Activated T-cell treated with anti-CD3 and anti-CD28 coated beads, Interleukin-2, amount 50 U/mL, for 72 hours (primary cell): Measurements from ENCODE around the gene ACO2. TPM values are rescaled to one million over a fixed set of nuclear protein-coding genes. Genes with fewer than 3 reads are reported as not detected.

Experiments used
- ATAC-seq, 2 donors: fragments of 150-1000 bp; cut with Tn5 transposase; replicated peaks in 1 of 2; 2 replicates each; pipeline ENCODE4 v1.10.0; 2021; ENCODE audit warnings: moderate library complexity in 2 of 2, mild to moderate bottlenecking in 1 of 2
- DNase-seq, 2 donors: peaks; one replicate each; pipeline ENCODE4 v3.0.0; 2021 to 2022; ENCODE audit warnings: mixed read lengths in 1 of 2
- H3K27ac Mint-ChIP-seq: one replicate; pipeline ENCODE4 v1.8.0; 2022; ENCODE audit warnings: mild to moderate bottlenecking, moderate library complexity, mixed read lengths
- H3K27me3 Mint-ChIP-seq: one replicate; pipeline ENCODE4 v1.8.0; 2022; ENCODE audit warnings: low read depth, mixed read lengths
- H3K36me3 Mint-ChIP-seq, 2 donors: one replicate each; pipeline ENCODE4 v1.8.0; 2022; ENCODE audit warnings: mixed read lengths in 2 of 2, mild to moderate bottlenecking in 1 of 2; ENCODE audit not compliant: insufficient read depth in 2 of 2
- H3K4me1 Mint-ChIP-seq: one replicate; pipeline ENCODE4 v1.8.0; 2022; ENCODE audit warnings: low read depth, mixed read lengths
- H3K4me3 Mint-ChIP-seq, 2 donors: one replicate each; pipeline ENCODE4 v1.8.0; 2022; ENCODE audit warnings: mild to moderate bottlenecking in 2 of 2, mixed read lengths in 2 of 2, moderate library complexity in 2 of 2
- H3K9me3 Mint-ChIP-seq, 2 donors: one replicate each; pipeline ENCODE4 v1.8.0; 2022; ENCODE audit warnings: mixed read lengths in 2 of 2
- total RNA-seq, 2 donors: library from RNA; stranded (reverse); gene quantifications; one replicate each; pipeline ENCODE4 v1.2.3, GENCODE V29; 2022

Gene ACO2
- total RNA-seq, 2 donors from 2014 or later, result 73.3 to 74.9 TPM

- H3K36me3 Mint-ChIP-seq, result peaks cover 2 to 7% of the 10 kb centered on the region in 2 donors
- H3K4me1 Mint-ChIP-seq, result peaks cover 13% of the 10 kb centered on the region
- ATAC-seq, result peak; percentile 41 to 75
- no peak overlapping the region for H3K4me3 Mint-ChIP-seq
- peak overlapping the region; percentile 63 for H3K27ac Mint-ChIP-seq
- H3K9me3 Mint-ChIP-seq, result no peaks in the 10 kb centered on the region
- no peaks in the 10 kb centered on the region for H3K27me3 Mint-ChIP-seq
- DNase-seq, result peak; percentile 52
Observed at GRCh38 chr22:41524809-41525449, 56.0 kb downstream of the ACO2 start.

- peaks cover 2 to 7% of the 10 kb centered on the region in 2 donors for H3K36me3 Mint-ChIP-seq
- no peak for DNase-seq
- no peak overlapping the region for H3K27ac Mint-ChIP-seq
- ATAC-seq, result no peak
- H3K9me3 Mint-ChIP-seq, result no peaks in the 10 kb centered on the region
- H3K4me3 Mint-ChIP-seq, result no peak overlapping the region
- H3K27me3 Mint-ChIP-seq, result no peaks in the 10 kb centered on the region
- H3K4me1 Mint-ChIP-seq, result peaks cover 13% of the 10 kb centered on the region
Observed at GRCh38 chr22:41525450-41526225, 56.7 kb downstream of the ACO2 start.

- Mint-ChIP-seq H3K9me3 (no peaks in the 10 kb centered on the region), H3K4me1 (peaks cover 13% of the 10 kb centered on the region)
- ATAC-seq, result peak in 1 of 2 donors; percentile 4
Observed at GRCh38 chr22:41526226-41526829, 57.4 kb downstream of the ACO2 start.

GRCh38 chr22:41526830-41527799 lies 58.2 kb downstream of the ACO2 start:
- Mint-ChIP-seq H3K27ac (no peak overlapping the region), H3K36me3 (peaks cover 2 to 8% of the 10 kb centered on the region in 2 donors), H3K27me3 (no peaks in the 10 kb centered on the region), H3K4me3 (no peak overlapping the region), H3K9me3 (no peaks in the 10 kb centered on the region), H3K4me1 (peaks cover 13% of the 10 kb centered on the region)
- peak; percentile 58 to 65 for ATAC-seq
- DNase-seq, result peak; percentile 68 to 76

More at GRCh38 chr22:41526226-41526829, 57.4 kb downstream of the ACO2 start:
- Mint-ChIP-seq H3K4me3 (no peak overlapping the region), H3K36me3 (peaks cover 2 to 8% of the 10 kb centered on the region in 2 donors), H3K27me3 (no peaks in the 10 kb centered on the region), H3K27ac (peak overlapping the region; percentile 15)
- no peak for DNase-seq

GRCh38 chr22:41528132-41528766 lies 59.3 kb downstream of the ACO2 start:
- Mint-ChIP-seq H3K27me3 (no peaks in the 10 kb centered on the region), H3K36me3 (peaks cover 2 to 8% of the 10 kb centered on the region in 2 donors), H3K4me1 (peaks cover 13% of the 10 kb centered on the region), H3K9me3 (no peaks in the 10 kb centered on the region), H3K4me3 (no peak overlapping the region), H3K27ac (no peak overlapping the region)
- DNase-seq (no peak), ATAC-seq (no peak)

GRCh38 chr22:41528938-41529561 lies 60.1 kb downstream of the ACO2 start:
- Mint-ChIP-seq H3K4me3 (no peak overlapping the region), H3K9me3 (no peaks in the 10 kb centered on the region), H3K27ac (peak overlapping the region; percentile 49), H3K27me3 (no peaks in the 10 kb centered on the region), H3K36me3 (peaks cover 2 to 8% of the 10 kb centered on the region in 2 donors), H3K4me1 (peaks cover 12% of the 10 kb centered on the region)
- no peak for ATAC-seq
- DNase-seq, result no peak

- H3K27me3 Mint-ChIP-seq, result no peaks in the 10 kb centered on the region
- H3K4me1 Mint-ChIP-seq, result no peaks in the 10 kb centered on the region
- ATAC-seq (no peak), DNase-seq (no peak)
- no peaks in the 10 kb centered on the region for H3K9me3 Mint-ChIP-seq
- no peak overlapping the region for H3K27ac Mint-ChIP-seq
- H3K4me3 Mint-ChIP-seq, result no peak overlapping the region
- peaks cover 2 to 11% of the 10 kb centered on the region in 2 donors for H3K36me3 Mint-ChIP-seq
Observed at GRCh38 chr22:41530890-41531714, 62.2 kb downstream of the ACO2 start.

- Mint-ChIP-seq H3K9me3 (no peaks in the 10 kb centered on the region), H3K4me1 (no peaks in the 10 kb centered on the region), H3K36me3 (peaks cover 2 to 11% of the 10 kb centered on the region in 2 donors), H3K27ac (no peak overlapping the region), H3K27me3 (no peaks in the 10 kb centered on the region), H3K4me3 (no peak overlapping the region)
- DNase-seq (no peak), ATAC-seq (no peak)
Observed at GRCh38 chr22:41531715-41532477, 63.0 kb downstream of the ACO2 start.

- Mint-ChIP-seq H3K27ac (peak overlapping the region; percentile 72), H3K9me3 (no peaks in the 10 kb centered on the region), H3K27me3 (no peaks in the 10 kb centered on the region), H3K4me3 (no peak overlapping the region), H3K4me1 (no peaks in the 10 kb centered on the region), H3K36me3 (peaks cover 2 to 11% of the 10 kb centered on the region in 2 donors)
- ATAC-seq (peak; percentile 73 to 87), DNase-seq (peak; percentile 77 to 83)
Observed at GRCh38 chr22:41532908-41533825, 64.2 kb downstream of the ACO2 start.

GRCh38 chr22:41534219-41534618 lies 65.3 kb downstream of the ACO2 start:
- H3K27me3 Mint-ChIP-seq, result no peaks in the 10 kb centered on the region
- no peak for ATAC-seq
- H3K4me1 Mint-ChIP-seq, result no peaks in the 10 kb centered on the region
- no peak overlapping the region for H3K4me3 Mint-ChIP-seq
- no peak overlapping the region for H3K27ac Mint-ChIP-seq
- no peak for DNase-seq
- H3K36me3 Mint-ChIP-seq, result peaks cover 0 to 4% of the 10 kb centered on the region in 2 donors
- H3K9me3 Mint-ChIP-seq, result no peaks in the 10 kb centered on the region
